Neural cell (in vitro differentiated cells): ENCODE data around the gene POLR2B. TPM values are rescaled to one million over a fixed set of nuclear protein-coding genes. Genes with fewer than 3 reads are reported as not detected.

ENCODE experiments used
- H2AFZ ChIP-seq: fragments of 200-600, 300-800 bp; sonication (generic), shearing (Covaris generic); 2 replicates; pipeline ENCODE4 v1.6.0; 2014; ENCODE audit warnings: low read depth, mild to moderate bottlenecking, antibody characterized with exemption, low read length, moderate library complexity
- H3F3A ChIP-seq: fragments of 200-600 bp; shearing (Covaris generic); 2 replicates; pipeline ENCODE4 v1.6.1; 2016; ENCODE audit warnings: mild to moderate bottlenecking, moderate library complexity, mixed read lengths, antibody characterized with exemption, low read length; ENCODE audit not compliant: insufficient read depth, poor library complexity, severe bottlenecking
- H3K27ac ChIP-seq: fragments of 200-600, 300-800 bp; sonication (generic), shearing (Covaris generic); 2 replicates; pipeline ENCODE4 v1.5.1; 2014; ENCODE audit warnings: mild to moderate bottlenecking, low read length, moderate library complexity
- H3K27me3 ChIP-seq: fragments of 300-800, 200-600 bp; sonication (generic), shearing (Covaris generic); 2 replicates; pipeline ENCODE4 v1.6.0; 2014; ENCODE audit warnings: mild to moderate bottlenecking, low read depth, low read length, moderate library complexity; ENCODE audit not compliant: insufficient read depth
- H3K36me3 ChIP-seq: fragments of 300-800, 200-600 bp; sonication (generic), shearing (Covaris generic); 2 replicates; pipeline ENCODE4 v1.5.1; 2014; ENCODE audit warnings: mild to moderate bottlenecking, antibody characterized with exemption, low read length, moderate library complexity; ENCODE audit not compliant: insufficient read depth
- H3K4me2 ChIP-seq: fragments of 300-800, 200-600 bp; sonication (generic), shearing (Covaris generic); 2 replicates; pipeline ENCODE4 v1.6.0; 2014; ENCODE audit warnings: mild to moderate bottlenecking, low read length
- H3K4me3 ChIP-seq: fragments of 300-800, 200-600 bp; sonication (generic), shearing (Covaris generic); 2 replicates; pipeline ENCODE4 v1.5.1; 2014; ENCODE audit warnings: mild to moderate bottlenecking, low read length, moderate library complexity
- H3K79me2 ChIP-seq: fragments of 200-600 bp; shearing (Covaris generic); replicated peaks from 2 replicates; pipeline ENCODE4 v1.6.0; 2014; ENCODE audit warnings: mild to moderate bottlenecking, low read length, moderate library complexity; ENCODE audit not compliant: insufficient read depth
- H3K9ac ChIP-seq: fragments of 300-800, 200-600 bp; sonication (generic), shearing (Covaris generic); 2 replicates; pipeline ENCODE4 v1.6.1; 2016; ENCODE audit warnings: mild to moderate bottlenecking, low read length, mixed read lengths
- H3K9me2 ChIP-seq: fragments of 200-600 bp; shearing (Covaris generic); 2 replicates; pipeline ENCODE4 v1.6.1; 2016; ENCODE audit warnings: mild to moderate bottlenecking, low read length, mixed read lengths; ENCODE audit not compliant: insufficient read depth
- H3K9me3 ChIP-seq: fragments of 200-600, 300-800 bp; sonication (generic), shearing (Covaris generic); 2 replicates; pipeline ENCODE4 v1.6.1; 2016; ENCODE audit warnings: mild to moderate bottlenecking, mixed run types, low read length, moderate library complexity, mixed read lengths
- H4K20me1 ChIP-seq: fragments of 200-600 bp; shearing (Covaris generic); 2 replicates; pipeline ENCODE4 v1.6.1; 2016; ENCODE audit warnings: mild to moderate bottlenecking, mixed run types; ENCODE audit not compliant: insufficient read depth
- CTCF ChIP-seq: fragments of 450-650 bp; IDR thresholded peaks from 2 replicates; pipeline ENCODE4 v1.5.1; 2014; ENCODE audit warnings: antibody characterized with exemption, mild to moderate bottlenecking, moderate library complexity; ENCODE audit not compliant: poor library complexity, severe bottlenecking
- EP300 ChIP-seq: fragments of 450-650 bp; conservative IDR thresholded peaks from 2 replicates; pipeline ENCODE4 v1.6.1; 2014; ENCODE audit warnings: antibody characterized with exemption, mild to moderate bottlenecking, moderate library complexity; ENCODE audit not compliant: poor library complexity, severe bottlenecking
- EZH2 ChIP-seq: fragments of 200-600, 300-800 bp; shearing (Covaris generic), sonication (generic); IDR thresholded peaks from 2 replicates; pipeline ENCODE4 v1.6.1; 2014; ENCODE audit warnings: antibody characterized with exemption, low read length, borderline replicate concordance, mild to moderate bottlenecking; ENCODE audit not compliant: insufficient read depth, poor library complexity, severe bottlenecking
- MXI1 ChIP-seq: fragments of 450-650 bp; conservative IDR thresholded peaks from 2 replicates; pipeline ENCODE4 v1.6.1; 2014; ENCODE audit warnings: antibody characterized with exemption, mild to moderate bottlenecking; ENCODE audit not compliant: poor library complexity, severe bottlenecking
- POLR2AphosphoS5 ChIP-seq: IDR thresholded peaks from 2 replicates; pipeline ENCODE4 v1.6.1; 2012
- RAD21 ChIP-seq: fragments of 450-650 bp; conservative IDR thresholded peaks from 2 replicates; pipeline ENCODE4 v1.6.1; 2014; ENCODE audit warnings: antibody characterized with exemption, mild to moderate bottlenecking, moderate library complexity
- REST ChIP-seq: IDR thresholded peaks from 2 replicates; pipeline ENCODE4 v1.6.1; 2012; ENCODE audit warnings: borderline replicate concordance
- SMC3 ChIP-seq: fragments of 450-650 bp; conservative IDR thresholded peaks from 2 replicates; pipeline ENCODE4 v1.6.1; 2014; ENCODE audit warnings: antibody characterized with exemption, mild to moderate bottlenecking, moderate library complexity; ENCODE audit not compliant: poor library complexity
- TAF1 ChIP-seq: IDR thresholded peaks from 2 replicates; pipeline ENCODE4 v1.6.1; 2012; ENCODE audit warnings: low read depth
- polyA plus RNA-seq: library from polyadenylated mRNA; depleted of rRNA; stranded (reverse); fragments of >200 nt; gene quantifications from 2 replicates; pipeline ENCODE4 v1.2.3, GENCODE V29; 2014

The POLR2B gene
- polyA plus RNA-seq, 1 donor from 2014 or later: 300 TPM

DNA sequence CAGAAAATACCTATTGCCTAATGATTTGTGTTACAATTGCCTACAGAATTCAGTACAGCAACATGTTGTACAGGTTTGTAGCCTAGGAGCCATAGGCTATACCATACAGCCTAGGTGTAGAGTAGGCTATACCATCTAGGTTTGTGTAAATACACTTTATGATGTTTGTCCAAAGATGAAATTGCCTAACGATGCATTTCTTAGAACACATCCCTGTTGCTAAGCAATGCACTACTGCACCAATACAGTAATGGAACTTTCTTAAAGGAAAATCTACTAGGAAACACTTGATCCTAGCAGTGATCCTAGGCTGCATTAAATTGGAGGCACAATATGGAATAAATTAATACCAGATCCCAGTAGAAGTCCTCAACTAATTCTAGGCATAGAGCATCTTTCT lies 19.6 kb upstream of the POLR2B start:
- no peaks in the 10 kb centered on the region for H3K36me3 ChIP-seq
- no peaks in the 10 kb centered on the region for H4K20me1 ChIP-seq
- no peaks in the 10 kb centered on the region for H3K27me3 ChIP-seq
- no peaks in the 10 kb centered on the region for H3K9me2 ChIP-seq
- H3K79me2 ChIP-seq: no peaks in the 10 kb centered on the region
- no peaks in the 10 kb centered on the region for H3K9me3 ChIP-seq
- no peak overlapping the region for H3K27ac ChIP-seq
- TF ChIP-seq REST (no peak), RAD21 (no peak), EZH2 (no peak), POLR2AphosphoS5 (no peak), MXI1 (no peak), EP300 (no peak), CTCF (no peak), SMC3 (no peak), TAF1 (no peak)
- no peak overlapping the region for H3K4me3 ChIP-seq
- H3F3A ChIP-seq: no peaks in the 10 kb centered on the region
- H2AFZ ChIP-seq: no peak overlapping the region
- no peak overlapping the region for H3K4me2 ChIP-seq
- no peak overlapping the region for H3K9ac ChIP-seq

- Histone ChIP-seq H3K9me3 (no peaks in the 10 kb centered on the region), H3K9me2 (no peaks in the 10 kb centered on the region), H3K79me2 (no peaks in the 10 kb centered on the region), H3K9ac (no peak overlapping the region), H3K4me2 (no peak overlapping the region), H3K36me3 (no peaks in the 10 kb centered on the region), H3K27me3 (no peaks in the 10 kb centered on the region), H3K4me3 (no peak overlapping the region), H4K20me1 (no peaks in the 10 kb centered on the region), H2AFZ (no peak overlapping the region), H3F3A (no peaks in the 10 kb centered on the region), H3K27ac (no peak overlapping the region)
- TF ChIP-seq CTCF (no peak), RAD21 (no peak), TAF1 (no peak), EP300 (no peak), EZH2 (no peak), REST (no peak), POLR2AphosphoS5 (no peak), MXI1 (no peak), SMC3 (no peak)
Observed at GRCh38 chr4:56961107-56961500, 17.6 kb upstream of the POLR2B start.
